K562 (cell line): ENCODE measurements around the gene ERAL1. TPM values are rescaled to one million over a fixed set of nuclear protein-coding genes. Genes with fewer than 3 reads are reported as not detected.

Experiments used
- CAMTA2 ChIP-seq: fragments of 250-450 bp; sonication (Bioruptor Pico); conservative IDR thresholded peaks from 2 replicates; pipeline ENCODE4 v1.5.1; 2022
- CCAR2 ChIP-seq: fragments of 200-400 bp; formaldehyde crosslinking; IDR thresholded peaks from 2 replicates; pipeline ENCODE4 v1.6.1; 2017; ENCODE audit warnings: mild to moderate bottlenecking, low read depth, low read length
- CEBPB ChIP-seq: fragments of 450-650 bp; IDR thresholded peaks from 2 replicates; pipeline ENCODE4 v1.6.1; 2016; ENCODE audit warnings: missing genetic modification characterization, missing compliant biosample characterization
- E2F1 ChIP-seq: sonication (generic); formaldehyde crosslinking; IDR thresholded peaks from 2 replicates; pipeline ENCODE4 v1.8.1; 2023; ENCODE audit warnings: mild to moderate bottlenecking, missing genetic modification reagents, moderate library complexity
- FIP1L1 ChIP-seq: fragments of 200-400 bp; formaldehyde crosslinking; IDR thresholded peaks from 2 replicates; pipeline ENCODE4 v1.6.1; 2018; ENCODE audit warnings: mild to moderate bottlenecking, low read depth, low read length; ENCODE audit not compliant: poor library complexity, severe bottlenecking
- HBP1 ChIP-seq: fragments of 450-650 bp; formaldehyde crosslinking; IDR thresholded peaks from 2 replicates; pipeline ENCODE4 v1.4.0; 2022; ENCODE audit warnings: missing genetic modification characterization
- JUN ChIP-seq, 2 experiments: sonication (generic) in 1 of 2; formaldehyde crosslinking in 1 of 2; IDR thresholded peaks; 2 replicates each; pipeline versions ENCODE4 v1.6.1 to v1.8.0; 2012 to 2022; ENCODE audit warnings: borderline replicate concordance in 2 of 2, mild to moderate bottlenecking in 2 of 2, improper control_type of control experiment in 1 of 2, low read depth in 1 of 2, low read length in 1 of 2, missing genetic modification reagents in 1 of 2
- JUND ChIP-seq, 2 experiments: IDR thresholded peaks; 2 replicates in 1 of 2; 3 replicates in 1 of 2; pipeline ENCODE4 v1.6.1; 2011; ENCODE audit warnings: borderline replicate concordance in 2 of 2, low read depth in 2 of 2, low read length in 2 of 2, improper control_type of control experiment in 1 of 2, missing biosample characterization in 1 of 2, missing genetic modification characterization in 1 of 2, missing genetic modification reagents in 1 of 2
- KDM5B ChIP-seq: fragments of 200-600 bp; sonication (generic); IDR thresholded peaks from 2 replicates; pipeline ENCODE4 v1.6.1; 2012; ENCODE audit warnings: low read depth, mild to moderate bottlenecking, moderate library complexity, low read length, control low read depth, inconsistent platforms; ENCODE audit not compliant: insufficient replicate concordance
- MAFK ChIP-seq: IDR thresholded peaks from 2 replicates; pipeline ENCODE4 v1.6.1; 2011; ENCODE audit warnings: low read length, improper control_type of control experiment
- MYNN ChIP-seq, 2 experiments: sonication (generic); formaldehyde crosslinking in 1 of 2; IDR thresholded peaks; 2 replicates each; pipeline versions ENCODE4 v1.5.0 to v1.6.1; 2016 to 2020; ENCODE audit warnings: antibody characterized with exemption in 1 of 2, missing genetic modification reagents in 1 of 2
- NFRKB ChIP-seq: fragments of 450-650 bp; IDR thresholded peaks from 2 replicates; pipeline ENCODE4 v1.6.1; 2016; ENCODE audit warnings: low read depth
- STAT5B ChIP-seq: fragments of 250-450 bp; sonication (Bioruptor Pico); IDR thresholded peaks from 2 replicates; pipeline ENCODE4 v1.8.0; 2021; ENCODE audit warnings: mild to moderate bottlenecking, inconsistent platforms
- ZNF124 ChIP-seq: sonication (generic); formaldehyde crosslinking; IDR thresholded peaks from 2 replicates; pipeline ENCODE4 v1.8.1; 2022; ENCODE audit warnings: missing genetic modification reagents
- ZNF146 ChIP-seq: IDR thresholded peaks from one replicate; pipeline ENCODE4 v1.6.1; 2018; ENCODE audit warnings: missing compliant biosample characterization; ENCODE audit not compliant: unreplicated experiment
- ZNF277 ChIP-seq: fragments of 250-450 bp; sonication (Bioruptor Pico); IDR thresholded peaks from 2 replicates; pipeline ENCODE4 v1.8.0; 2022; ENCODE audit warnings: inconsistent platforms, mild to moderate bottlenecking, moderate library complexity, borderline replicate concordance
- polyA plus RNA-seq, 8 experiments: library from polyadenylated mRNA; depleted of rRNA in 4 of 8; stranded (reverse) in 5 of 8; unstranded in 3 of 8; fragments of >200 nt; fragmentation: Nextera tagmentation in 2 of 8; fragmentation: Illumina TruSeq in 1 of 8; extraction: Ambion mirVana in 2 of 8; extraction: Trizol in 1 of 8; gene quantifications; 2 replicates each; pipeline versions ENCODE4 v1.2.1 to v1.2.3, GENCODE V29; 2011 to 2014; ENCODE audit warnings: inconsistent platforms in 1 of 8, missing spikeins in 1 of 8
- total RNA-seq, 7 experiments: library from RNA; depleted of rRNA in 6 of 7; stranded (reverse); fragments of >200 nt in 6 of 7; fragmentation: Illumina TruSeq in 2 of 7; extraction: Trizol in 2 of 7; gene quantifications; 2 replicates each; pipeline versions ENCODE4 v1.2.1 to v1.2.3, GENCODE V29; 2011 to 2021; ENCODE audit warnings: low replicate concordance in 1 of 7
- TF ChIP-seq, protein P1 (sequence below), 2 experiments: fragments of 450-650 bp; IDR thresholded peaks; 2 replicates each; pipeline ENCODE4 v1.6.1; 2018; ENCODE audit warnings: mild to moderate bottlenecking in 2 of 2, low read depth in 1 of 2; ENCODE audit not compliant: partially characterized antibody in 2 of 2

ERAL1 gene
- total and polyA plus RNA-seq, 9 of the 15 experiments (the other 6 are each of a cell fraction or from before 2014, with no cell fraction given): 37.5 to 351 (median 106) TPM

- TF ChIP-seq ZNF277 (CRISPR knock-in tag): no peak
- no peak for TF ChIP-seq MAFK
- peak; percentile 50 for TF ChIP-seq FIP1L1
- TF ChIP-seq, protein P1, sequence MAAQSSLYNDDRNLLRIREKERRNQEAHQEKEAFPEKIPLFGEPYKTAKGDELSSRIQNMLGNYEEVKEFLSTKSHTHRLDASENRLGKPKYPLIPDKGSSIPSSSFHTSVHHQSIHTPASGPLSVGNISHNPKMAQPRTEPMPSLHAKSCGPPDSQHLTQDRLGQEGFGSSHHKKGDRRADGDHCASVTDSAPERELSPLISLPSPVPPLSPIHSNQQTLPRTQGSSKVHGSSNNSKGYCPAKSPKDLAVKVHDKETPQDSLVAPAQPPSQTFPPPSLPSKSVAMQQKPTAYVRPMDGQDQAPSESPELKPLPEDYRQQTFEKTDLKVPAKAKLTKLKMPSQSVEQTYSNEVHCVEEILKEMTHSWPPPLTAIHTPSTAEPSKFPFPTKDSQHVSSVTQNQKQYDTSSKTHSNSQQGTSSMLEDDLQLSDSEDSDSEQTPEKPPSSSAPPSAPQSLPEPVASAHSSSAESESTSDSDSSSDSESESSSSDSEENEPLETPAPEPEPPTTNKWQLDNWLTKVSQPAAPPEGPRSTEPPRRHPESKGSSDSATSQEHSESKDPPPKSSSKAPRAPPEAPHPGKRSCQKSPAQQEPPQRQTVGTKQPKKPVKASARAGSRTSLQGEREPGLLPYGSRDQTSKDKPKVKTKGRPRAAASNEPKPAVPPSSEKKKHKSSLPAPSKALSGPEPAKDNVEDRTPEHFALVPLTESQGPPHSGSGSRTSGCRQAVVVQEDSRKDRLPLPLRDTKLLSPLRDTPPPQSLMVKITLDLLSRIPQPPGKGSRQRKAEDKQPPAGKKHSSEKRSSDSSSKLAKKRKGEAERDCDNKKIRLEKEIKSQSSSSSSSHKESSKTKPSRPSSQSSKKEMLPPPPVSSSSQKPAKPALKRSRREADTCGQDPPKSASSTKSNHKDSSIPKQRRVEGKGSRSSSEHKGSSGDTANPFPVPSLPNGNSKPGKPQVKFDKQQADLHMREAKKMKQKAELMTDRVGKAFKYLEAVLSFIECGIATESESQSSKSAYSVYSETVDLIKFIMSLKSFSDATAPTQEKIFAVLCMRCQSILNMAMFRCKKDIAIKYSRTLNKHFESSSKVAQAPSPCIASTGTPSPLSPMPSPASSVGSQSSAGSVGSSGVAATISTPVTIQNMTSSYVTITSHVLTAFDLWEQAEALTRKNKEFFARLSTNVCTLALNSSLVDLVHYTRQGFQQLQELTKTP (IDR thresholded peaks at IDR 0.05; ENCODE audit: low read depth in 1 of 2, partially characterized antibody in 2 of 2): peak in 1 of 2 experiments; percentile 56
- TF ChIP-seq CCAR2: no peak
- peak; percentile 14; the same call in 1 of the 2 replicates for TF ChIP-seq NFRKB
- no peak for TF ChIP-seq KDM5B
- TF ChIP-seq STAT5B (CRISPR knock-in tag): no peak
- TF ChIP-seq JUND (IDR thresholded peaks at IDR 0.05; ENCODE audit: borderline replicate concordance, low read depth, low read length): peak; percentile 2; the same call in 1 of the 2 replicates
- TF ChIP-seq JUND (tag; IDR thresholded peaks at IDR 0.05; ENCODE audit: borderline replicate concordance, low read depth, low read length): no peak; the same call in 2 of the 3 replicates
- TF ChIP-seq ZNF146 (CRISPR knock-in tag): no peak
- no peak; the same call in 1 of the 2 replicates for TF ChIP-seq MYNN (IDR thresholded peaks at IDR 0.05)
- TF ChIP-seq MYNN (CRISPR knock-in tag; IDR thresholded peaks at IDR 0.05): no peak
- TF ChIP-seq JUN (IDR thresholded peaks at IDR 0.05; ENCODE audit: borderline replicate concordance, low read depth, low read length): no peak
- no peak for TF ChIP-seq JUN (CRISPR knock-in tag; IDR thresholded peaks at IDR 0.05; ENCODE audit: borderline replicate concordance)
- TF ChIP-seq ZNF124 (CRISPR knock-in tag): no peak
- TF ChIP-seq HBP1 (CRISPR knock-in tag): 0 out of 2 replicates have a peak, but pooled peaks have one; percentile 6
- TF ChIP-seq E2F1 (CRISPR knock-in tag): no peak
- TF ChIP-seq CEBPB: no peak
- no peak for TF ChIP-seq CAMTA2 (CRISPR knock-in tag)
Measured at GRCh38 chr17:28812091-28812747, 42.6 kb upstream of the ERAL1 start (continued).
